Progenitor cell of endocrine pancreas (in vitro differentiated cells): ENCODE measurements around the gene DRC1. TPM values are rescaled to one million over a fixed set of nuclear protein-coding genes. Genes with fewer than 3 reads are reported as not detected.

Experiments used
- DNase-seq: peaks from one replicate; pipeline ENCODE4 v3.0.0; 2021; ENCODE audit warnings: low spot score; ENCODE audit not compliant: unreplicated experiment
- H3K27ac Mint-ChIP-seq: 2 replicates; pipeline ENCODE4 v1.8.0; 2021; ENCODE audit warnings: mild to moderate bottlenecking, moderate library complexity, mixed read lengths
- H3K27me3 Mint-ChIP-seq: 2 replicates; pipeline ENCODE4 v1.8.0; 2021; ENCODE audit warnings: mixed read lengths
- H3K36me3 Mint-ChIP-seq: 2 replicates; pipeline ENCODE4 v1.8.0; 2022; ENCODE audit warnings: mixed read lengths; ENCODE audit not compliant: insufficient read depth
- H3K4me1 Mint-ChIP-seq: 2 replicates; pipeline ENCODE4 v1.8.0; 2021; ENCODE audit warnings: low read depth, mixed read lengths
- H3K4me3 Mint-ChIP-seq: 2 replicates; pipeline ENCODE4 v1.8.0; 2021; ENCODE audit warnings: low read depth, mild to moderate bottlenecking, moderate library complexity, mixed read lengths
- H3K9me3 Mint-ChIP-seq: 2 replicates; pipeline ENCODE4 v1.8.0; 2021; ENCODE audit warnings: low read depth, mixed read lengths
- total RNA-seq: library from RNA; stranded (reverse); gene quantifications from 2 replicates; pipeline ENCODE4 v1.2.1, GENCODE V29; 2021
- TF ChIP-seq, protein P1 (sequence below): fragments of 200-600 bp; sonication (generic); IDR thresholded peaks from one replicate; pipeline ENCODE4 v1.5.0; 2021; ENCODE audit warnings: antibody characterized with exemption, mild to moderate bottlenecking; ENCODE audit not compliant: unreplicated experiment

The DRC1 gene
- total RNA-seq, 1 donor from 2014 or later: 0.57 TPM

GRCh38 chr2:26455037-26455669, 53.4 kb downstream of the DRC1 start:
- no peak overlapping the region for H3K27ac Mint-ChIP-seq
- peaks cover 4% of the 10 kb centered on the region for H3K9me3 Mint-ChIP-seq
- H3K4me3 Mint-ChIP-seq: no peak overlapping the region
- H3K36me3 Mint-ChIP-seq: no peaks in the 10 kb centered on the region
- TF ChIP-seq, protein P1, sequence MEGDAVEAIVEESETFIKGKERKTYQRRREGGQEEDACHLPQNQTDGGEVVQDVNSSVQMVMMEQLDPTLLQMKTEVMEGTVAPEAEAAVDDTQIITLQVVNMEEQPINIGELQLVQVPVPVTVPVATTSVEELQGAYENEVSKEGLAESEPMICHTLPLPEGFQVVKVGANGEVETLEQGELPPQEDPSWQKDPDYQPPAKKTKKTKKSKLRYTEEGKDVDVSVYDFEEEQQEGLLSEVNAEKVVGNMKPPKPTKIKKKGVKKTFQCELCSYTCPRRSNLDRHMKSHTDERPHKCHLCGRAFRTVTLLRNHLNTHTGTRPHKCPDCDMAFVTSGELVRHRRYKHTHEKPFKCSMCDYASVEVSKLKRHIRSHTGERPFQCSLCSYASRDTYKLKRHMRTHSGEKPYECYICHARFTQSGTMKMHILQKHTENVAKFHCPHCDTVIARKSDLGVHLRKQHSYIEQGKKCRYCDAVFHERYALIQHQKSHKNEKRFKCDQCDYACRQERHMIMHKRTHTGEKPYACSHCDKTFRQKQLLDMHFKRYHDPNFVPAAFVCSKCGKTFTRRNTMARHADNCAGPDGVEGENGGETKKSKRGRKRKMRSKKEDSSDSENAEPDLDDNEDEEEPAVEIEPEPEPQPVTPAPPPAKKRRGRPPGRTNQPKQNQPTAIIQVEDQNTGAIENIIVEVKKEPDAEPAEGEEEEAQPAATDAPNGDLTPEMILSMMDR: no peak
- no peak for DNase-seq
- H3K27me3 Mint-ChIP-seq: peaks cover 15% of the 10 kb centered on the region
- peaks cover 12% of the 10 kb centered on the region for H3K4me1 Mint-ChIP-seq

GRCh38 chr2:26455670-26456439, 54.1 kb downstream of the DRC1 start:
- Mint-ChIP-seq H3K27me3 (peaks cover 15% of the 10 kb centered on the region), H3K27ac (no peak overlapping the region), H3K36me3 (no peaks in the 10 kb centered on the region), H3K9me3 (peaks cover 4% of the 10 kb centered on the region), H3K4me1 (peaks cover 12% of the 10 kb centered on the region), H3K4me3 (no peak overlapping the region)
- TF ChIP-seq, protein P1: no peak
- DNase-seq: no peak

- TF ChIP-seq, protein P1: no peak
- no peaks in the 10 kb centered on the region for H3K36me3 Mint-ChIP-seq
- no peak overlapping the region for H3K4me3 Mint-ChIP-seq
- DNase-seq: no peak
- peaks cover 12% of the 10 kb centered on the region for H3K4me1 Mint-ChIP-seq
- peaks cover under 1% of the 10 kb centered on the region for H3K9me3 Mint-ChIP-seq
- peak overlapping the region; percentile 76 for H3K27ac Mint-ChIP-seq
- H3K27me3 Mint-ChIP-seq: peaks cover 15% of the 10 kb centered on the region
These were observed 54.9 kb downstream of the DRC1 start for GRCh38 chr2:26456440-26457250.

DNA sequence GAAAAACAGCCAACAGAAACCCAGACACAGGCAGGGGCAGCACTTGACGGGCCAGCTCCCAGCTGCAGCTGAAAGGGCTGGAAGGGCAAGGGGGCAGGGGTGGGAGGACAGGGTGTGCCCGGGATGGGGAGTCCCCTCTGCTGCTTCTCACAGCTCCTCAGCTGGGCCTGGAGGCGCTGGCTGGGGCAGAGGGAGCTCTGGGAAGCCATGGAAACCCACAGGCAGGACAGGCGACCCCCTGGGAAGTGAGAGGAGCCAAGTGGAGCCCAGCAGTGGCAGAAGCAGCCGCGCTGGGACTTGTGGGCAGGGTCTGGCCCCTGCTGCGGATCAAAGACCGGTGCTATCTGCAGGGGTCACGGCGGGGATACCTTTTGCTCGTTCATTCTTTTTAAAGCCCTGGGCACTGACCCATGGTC, 55.5 kb downstream of the DRC1 start:
- Mint-ChIP-seq H3K4me1 (peaks cover 12% of the 10 kb centered on the region), H3K9me3 (no peaks in the 10 kb centered on the region), H3K36me3 (no peaks in the 10 kb centered on the region), H3K4me3 (no peak overlapping the region), H3K27me3 (peaks cover 15% of the 10 kb centered on the region), H3K27ac (peak overlapping the region; percentile 76)
- TF ChIP-seq, protein P1: no peak
- DNase-seq: no peak
